Skeletal muscle satellite cell (primary cell): Measurements from ENCODE around the gene PCGF3.
A peak's percentile ranks its signal among the peaks of the same experiment; 100 is the strongest.
"Not testable (repeated sequence)": the region's sequence is repeated elsewhere in the genome, so short reads cannot be mapped to it uniquely, and the experiment has no call there.

ENCODE experiments used
- H3K27me3 ChIP-seq: 2 replicates; pipeline ENCODE4 v1.7.0; 2013; ENCODE audit warnings: low read length; ENCODE audit not compliant: control insufficient read depth, insufficient read depth
- H3K36me3 ChIP-seq: 2 replicates; pipeline ENCODE4 v1.7.0; 2013; ENCODE audit warnings: mild to moderate bottlenecking, control low read depth, low read length; ENCODE audit not compliant: insufficient read depth
- H3K4me1 ChIP-seq: 2 replicates; pipeline ENCODE4 v1.7.0; 2013; ENCODE audit warnings: low read length; ENCODE audit not compliant: control insufficient read depth, insufficient read depth
- H3K4me2 ChIP-seq: 2 replicates; pipeline ENCODE4 v1.7.0; 2013; ENCODE audit warnings: mild to moderate bottlenecking, low read length
- H3K4me3 ChIP-seq: 2 replicates; pipeline ENCODE4 v1.7.0; 2013; ENCODE audit warnings: low read length
- H3K9ac ChIP-seq: 2 replicates; pipeline ENCODE4 v1.7.0; 2013; ENCODE audit warnings: mild to moderate bottlenecking, low read depth, low read length, moderate library complexity
- H3K9me3 ChIP-seq: replicated peaks from 2 replicates; pipeline ENCODE4 v1.7.0; 2013; ENCODE audit warnings: mild to moderate bottlenecking, control low read depth, low read length

PCGF3 gene

DNA sequence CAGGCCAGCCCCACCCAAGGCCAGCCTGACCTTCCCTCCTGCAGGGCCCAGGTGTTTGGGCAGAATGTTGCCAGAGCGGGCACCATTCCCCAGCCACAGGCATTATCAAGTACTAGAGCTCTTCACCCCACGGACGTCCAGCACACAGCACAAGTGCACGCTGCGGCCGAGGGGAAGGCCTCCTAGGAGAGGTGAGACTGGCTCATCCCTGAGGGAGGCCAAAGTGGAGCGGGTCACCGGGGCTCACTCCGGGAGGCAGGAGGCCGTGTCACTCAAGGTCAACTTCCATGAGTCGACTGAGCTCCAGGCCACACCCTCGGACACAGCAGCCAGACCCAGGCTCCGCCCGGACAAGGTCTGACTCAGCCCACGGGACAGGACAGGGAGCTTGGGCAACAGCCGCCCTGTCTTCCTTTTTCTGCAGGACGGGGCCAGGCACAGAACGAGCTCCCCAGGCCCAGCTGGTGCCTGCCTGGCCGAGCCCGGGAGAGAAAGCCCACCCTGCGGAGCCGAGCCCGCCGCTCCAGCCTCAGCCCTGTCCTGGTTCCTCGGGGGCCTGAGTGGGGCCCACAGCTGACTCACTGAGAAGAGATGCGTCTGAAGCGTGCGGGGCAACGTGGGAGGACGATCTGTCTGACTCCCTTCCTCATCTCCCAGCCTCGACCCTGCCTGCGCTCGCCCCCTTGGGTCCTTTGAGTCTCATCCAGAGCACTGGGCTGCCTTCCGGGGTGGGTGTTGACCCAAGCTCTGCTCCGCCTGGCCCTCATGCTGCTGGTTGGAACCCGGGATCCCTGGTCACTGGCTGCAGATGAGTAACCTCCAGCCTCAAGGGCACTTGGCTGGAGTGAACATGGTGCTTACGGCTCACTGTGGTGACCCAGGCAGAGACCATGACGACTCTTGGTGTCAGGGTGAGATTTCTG lies 18.3 kb upstream of the PCGF3 start:
- H3K9ac ChIP-seq = peak overlapping the region; percentile 59
- no peaks in the 10 kb centered on the region for H3K27me3 ChIP-seq
- peak overlapping the region; percentile 79 for H3K4me2 ChIP-seq
- H3K4me1 ChIP-seq = peaks cover 34% of the 10 kb centered on the region
- peak overlapping the region; percentile 56 for H3K4me3 ChIP-seq
- no peaks in the 10 kb centered on the region for H3K36me3 ChIP-seq
- H3K9me3 ChIP-seq = no peaks in the 10 kb centered on the region

DNA sequence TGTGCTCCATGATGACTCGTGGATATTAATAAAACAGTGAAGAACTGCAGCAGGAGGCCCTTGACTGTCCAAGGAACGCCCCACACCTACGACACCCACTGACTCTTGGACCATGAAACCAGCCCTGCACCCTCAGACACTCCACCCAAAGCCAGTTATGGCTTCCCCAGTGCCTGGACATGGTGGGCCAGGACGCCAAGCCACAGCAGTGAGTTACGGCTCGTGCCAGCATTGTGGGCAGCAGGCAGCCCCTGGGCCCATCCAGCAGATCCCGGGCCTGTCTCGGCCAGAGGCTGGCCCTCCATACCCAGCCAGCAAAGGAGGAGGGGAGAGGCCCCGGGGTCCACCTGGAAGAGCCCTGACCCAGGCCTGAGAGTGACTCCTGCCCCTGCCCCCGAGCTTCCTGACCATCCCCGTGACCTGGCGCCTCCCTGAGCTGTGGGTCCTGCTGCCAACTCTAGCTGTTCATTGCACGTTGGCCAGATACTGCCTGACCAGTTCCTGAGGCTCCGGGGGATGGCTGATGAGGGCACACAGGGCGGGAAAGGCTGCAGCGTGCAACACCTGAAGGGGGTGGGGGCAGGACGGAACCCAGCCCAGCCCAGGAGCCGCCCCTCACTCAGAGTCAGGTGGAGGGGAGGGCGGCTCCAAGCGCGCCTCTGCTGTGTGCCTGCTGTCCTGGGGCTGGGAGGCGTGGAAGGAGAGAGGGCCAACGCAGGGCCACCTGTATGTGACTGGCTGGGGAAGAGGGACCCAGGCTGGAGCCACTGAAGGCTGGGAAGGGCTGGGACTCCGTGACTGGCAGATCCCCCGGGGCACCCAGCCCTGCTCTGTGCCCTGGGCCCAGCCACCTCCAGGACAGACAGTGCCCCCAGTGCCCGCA lies 17.4 kb upstream of the PCGF3 start:
- Histone ChIP-seq H3K9me3 (no peaks in the 10 kb centered on the region), H3K27me3 (peaks cover 2% of the 10 kb centered on the region), H3K4me1 (peaks cover 34% of the 10 kb centered on the region), H3K4me2 (peak overlapping the region; percentile 79), H3K4me3 (peak overlapping the region; percentile 56), H3K9ac (peak overlapping the region; percentile 62), H3K36me3 (no peaks in the 10 kb centered on the region)

GRCh38 chr4:688854-689681 lies 16.6 kb upstream of the PCGF3 start, which contains the start of gene SLC49A3:
SLC49A3 (minus strand) TSS chr4:689151; CDS start chr4:689127, 24 bp downstream.
- peak within 1 kb of the TSS; percentile 62 for H3K9ac ChIP-seq
- H3K4me1 ChIP-seq = peaks cover 28% of the 10 kb centered on the region
- peak within 1 kb of the TSS; percentile 56 for H3K4me3 ChIP-seq
- H3K9me3 ChIP-seq = no peaks in the 10 kb centered on the region
- H3K36me3 ChIP-seq = no peaks in the 10 kb centered on the region
- peak within 1 kb of the TSS; percentile 79 for H3K4me2 ChIP-seq
- peaks cover 9% of the 10 kb centered on the region for H3K27me3 ChIP-seq

DNA sequence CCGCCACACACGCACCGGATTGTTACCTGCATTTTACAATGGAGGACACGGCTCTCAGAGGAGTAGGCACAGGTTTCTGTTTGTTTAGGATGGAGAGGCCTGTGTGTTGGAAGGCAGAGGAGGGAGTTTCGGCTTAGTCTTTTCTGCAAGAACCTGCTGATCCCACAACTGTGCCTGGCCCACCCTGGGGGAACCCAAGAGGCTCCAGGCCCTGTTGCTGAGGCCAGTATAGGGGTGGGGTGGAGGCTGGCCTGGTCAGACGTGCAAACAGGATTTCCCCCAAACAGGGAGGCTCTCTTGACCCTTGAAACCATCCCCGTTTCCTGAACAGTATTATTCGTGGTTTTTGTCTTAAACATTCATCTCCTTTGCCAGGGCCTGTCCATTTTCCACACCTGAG lies 15.9 kb upstream of the PCGF3 start:
- peaks cover 9% of the 10 kb centered on the region for H3K27me3 ChIP-seq
- H3K4me3 ChIP-seq = no peak overlapping the region
- H3K9me3 ChIP-seq = no peaks in the 10 kb centered on the region
- H3K36me3 ChIP-seq = no peaks in the 10 kb centered on the region
- no peak overlapping the region for H3K4me2 ChIP-seq
- peaks cover 25% of the 10 kb centered on the region for H3K4me1 ChIP-seq
- peak overlapping the region; percentile 62 for H3K9ac ChIP-seq

DNA sequence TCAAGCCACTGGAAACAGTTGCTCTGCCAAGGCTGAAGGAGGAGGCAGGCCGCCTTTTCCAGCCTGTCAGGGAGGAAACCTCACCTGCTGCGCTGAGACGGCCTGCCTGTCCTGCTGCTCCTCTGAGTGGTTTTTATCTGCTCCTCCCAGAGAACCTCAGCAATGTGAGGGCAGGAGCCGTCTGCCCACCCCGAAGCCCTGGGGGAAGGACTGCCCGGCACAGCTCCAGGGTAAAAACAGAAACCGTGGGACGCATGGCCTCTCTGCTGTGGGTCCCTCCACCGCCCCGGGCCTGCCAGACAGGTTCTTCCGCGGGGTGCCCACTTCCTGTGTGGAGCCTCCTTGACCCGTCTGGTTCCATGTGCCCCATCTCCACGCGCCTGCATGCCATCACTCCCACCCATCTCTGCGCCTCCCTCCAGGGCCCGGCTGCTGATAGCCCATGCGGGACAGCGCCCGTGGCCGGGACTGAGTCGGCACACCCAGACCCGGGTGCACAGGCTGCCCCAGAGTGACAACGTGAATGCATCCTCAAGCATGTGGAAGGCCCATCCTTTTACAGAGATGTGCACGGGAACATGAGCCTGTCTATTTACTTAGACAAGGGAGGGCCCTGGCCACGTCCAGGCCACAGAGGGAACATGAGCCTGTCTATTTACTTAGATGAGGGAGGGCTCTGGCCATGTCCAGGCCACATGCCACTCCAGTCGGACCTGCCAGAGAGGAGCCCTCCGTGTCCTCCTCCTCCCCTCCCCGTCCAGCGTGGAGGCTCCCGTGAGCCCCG lies 12.7 kb upstream of the PCGF3 start:
- Histone ChIP-seq H3K4me2 (no peak overlapping the region), H3K4me1 (peaks cover 10% of the 10 kb centered on the region), H3K9ac (no peak overlapping the region), H3K4me3 (no peak overlapping the region), H3K36me3 (no peaks in the 10 kb centered on the region), H3K9me3 (no peaks in the 10 kb centered on the region), H3K27me3 (peaks cover 9% of the 10 kb centered on the region)

- H3K4me2 ChIP-seq, H3K27me3 ChIP-seq, H3K9me3 ChIP-seq, H3K9ac ChIP-seq, H3K36me3 ChIP-seq, H3K4me1 ChIP-seq, H3K4me3 ChIP-seq: not testable (repeated sequence)
Measured at GRCh38 chr4:694341-694940, 11.2 kb upstream of the PCGF3 start.

DNA sequence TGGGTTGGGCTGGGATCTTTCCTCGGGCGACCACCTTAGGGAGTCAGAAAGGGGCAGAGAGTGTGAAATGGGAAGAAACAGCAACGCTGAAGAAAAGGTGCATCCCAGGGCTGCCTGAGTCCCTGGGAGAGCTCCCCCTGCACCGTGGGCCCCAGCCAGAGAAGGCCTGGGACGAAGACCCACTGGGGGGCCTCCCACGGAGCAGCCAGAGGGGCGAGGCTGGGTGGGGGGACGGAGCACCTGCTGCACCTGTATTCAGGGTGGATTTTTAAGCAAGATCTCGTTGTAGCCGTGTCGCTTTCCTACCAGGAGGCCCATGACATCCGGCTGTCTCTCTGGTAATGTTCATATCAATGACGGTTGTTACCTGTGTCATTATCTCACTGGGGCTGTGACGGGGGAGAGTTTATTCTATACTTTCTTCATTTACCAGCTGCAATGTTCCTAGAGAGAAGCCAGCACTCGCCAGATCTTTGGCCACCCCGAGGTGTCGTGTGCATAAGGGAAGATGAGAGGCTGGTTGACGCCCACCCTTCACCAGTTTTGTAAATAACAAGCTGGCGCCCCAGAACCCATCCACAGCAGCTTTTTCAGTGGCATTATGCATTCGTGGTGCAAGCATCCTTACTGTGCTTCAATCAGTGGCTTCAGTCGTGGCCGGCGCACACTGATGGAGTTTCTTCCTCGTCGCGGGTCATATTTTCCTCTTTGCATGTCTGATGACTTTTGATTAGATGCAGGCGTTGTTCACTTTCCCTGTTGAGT lies 5.6 kb upstream of the PCGF3 start:
- peaks cover 3% of the 10 kb centered on the region for H3K27me3 ChIP-seq
- no peaks in the 10 kb centered on the region for H3K36me3 ChIP-seq
- H3K4me2 ChIP-seq = no peak overlapping the region
- no peak overlapping the region for H3K9ac ChIP-seq
- H3K4me1 ChIP-seq = peaks cover 3% of the 10 kb centered on the region
- no peaks in the 10 kb centered on the region for H3K9me3 ChIP-seq
- no peak overlapping the region for H3K4me3 ChIP-seq

- Histone ChIP-seq H3K9ac (no peak overlapping the region), H3K4me2 (no peak overlapping the region), H3K9me3 (no peaks in the 10 kb centered on the region), H3K4me1 (peaks cover 7% of the 10 kb centered on the region), H3K4me3 (no peak overlapping the region), H3K36me3 (no peaks in the 10 kb centered on the region), H3K27me3 (peaks cover 3% of the 10 kb centered on the region)
Measured at GRCh38 chr4:700587-701264, 4.9 kb upstream of the PCGF3 start.

DNA sequence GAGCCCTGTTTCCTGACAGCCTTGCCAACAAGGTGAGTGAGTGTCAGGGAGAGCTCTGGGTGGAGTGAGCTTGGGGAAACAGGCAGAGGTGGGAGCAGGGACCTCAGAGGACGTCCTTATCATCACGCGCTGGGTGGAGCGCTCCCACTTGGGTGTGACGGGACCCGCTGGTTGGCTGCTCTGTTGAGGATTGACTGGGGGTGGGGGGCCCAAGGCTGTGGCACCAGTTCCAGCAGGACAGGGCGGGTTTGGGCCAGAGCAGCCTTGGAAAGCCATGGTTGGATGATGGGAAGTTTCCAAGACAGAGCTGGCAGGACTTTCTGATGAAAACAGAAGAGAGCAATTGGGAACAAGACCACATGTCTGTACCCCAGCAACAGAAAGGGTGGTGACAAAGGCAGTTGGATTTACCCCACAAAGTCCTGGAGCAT lies 3.0 kb upstream of the PCGF3 start:
- Histone ChIP-seq H3K4me1 (peaks cover 13% of the 10 kb centered on the region), H3K27me3 (peaks cover 3% of the 10 kb centered on the region), H3K4me2 (no peak overlapping the region), H3K9ac (no peak overlapping the region), H3K4me3 (no peak overlapping the region), H3K9me3 (no peaks in the 10 kb centered on the region), H3K36me3 (no peaks in the 10 kb centered on the region)
